ENCODE results near the gene TTC12.

GRCh38 chr11:113314065-113314388, 356 bp upstream of the TTC12 start:
- no peak for TF ChIP-seq CTCF (IDR thresholded peaks at IDR 0.05; ENCODE audit: poor library complexity, severe bottlenecking)
- no peak for TF ChIP-seq POLR2AphosphoS5 (IDR thresholded peaks at IDR 0.05)
- TF ChIP-seq EP300 (conservative IDR thresholded peaks at IDR 0.05; ENCODE audit: poor library complexity, severe bottlenecking), result no peak
- TF ChIP-seq EZH2 (IDR thresholded peaks at IDR 0.05; ENCODE audit: borderline replicate concordance, insufficient read depth, low read length, poor library complexity, severe bottlenecking), result no peak
- TF ChIP-seq REST (IDR thresholded peaks at IDR 0.05; ENCODE audit: borderline replicate concordance), result no peak
